HG03159 (cell line): ENCODE data around the gene LYPD6.
A peak's percentile ranks its signal among the peaks of the same experiment; 100 is the strongest.

Experiments used
- ATAC-seq: cut with Tn5 transposase; IDR thresholded peaks from one replicate; pipeline ENCODE4 v1.9.1; 2021; ENCODE audit warnings: mild to moderate bottlenecking, moderate library complexity; ENCODE audit not compliant: unreplicated experiment

LYPD6 gene

GRCh38 chr2:149446748-149447147 lies 116.4 kb downstream of the LYPD6 start:
- ATAC-seq: no peak

- no peak for ATAC-seq
These were observed 117.9 kb downstream of the LYPD6 start for GRCh38 chr2:149448315-149448714.

GRCh38 chr2:149449017-149449416 lies 118.6 kb downstream of the LYPD6 start:
- ATAC-seq: no peak

- no peak for ATAC-seq
These were observed 121.2 kb downstream of the LYPD6 start for GRCh38 chr2:149451417-149452165.

- no peak for ATAC-seq
These were observed 125.9 kb downstream of the LYPD6 start for GRCh38 chr2:149456285-149456684.

GRCh38 chr2:149458502-149458901 lies 128.1 kb downstream of the LYPD6 start:
- ATAC-seq: no peak

GRCh38 chr2:149463328-149464002 lies 133.1 kb downstream of the LYPD6 start:
- ATAC-seq: peak; percentile 90

GRCh38 chr2:149464396-149464795 lies 134.0 kb downstream of the LYPD6 start:
- no peak for ATAC-seq

- no peak for ATAC-seq
These were observed 135.5 kb downstream of the LYPD6 start for GRCh38 chr2:149465873-149466272.

- ATAC-seq: no peak
These were observed 136.2 kb downstream of the LYPD6 start for GRCh38 chr2:149466635-149467034.

GRCh38 chr2:149467436-149467835 lies 137.0 kb downstream of the LYPD6 start:
- ATAC-seq: no peak

GRCh38 chr2:149468636-149469035 lies 138.2 kb downstream of the LYPD6 start:
- ATAC-seq: no peak

GRCh38 chr2:149470046-149470445 lies 139.7 kb downstream of the LYPD6 start:
- no peak for ATAC-seq

GRCh38 chr2:149472413-149472812 lies 142.0 kb downstream of the LYPD6 start:
- ATAC-seq: no peak

- ATAC-seq: no peak
These were observed 142.7 kb downstream of the LYPD6 start for GRCh38 chr2:149473068-149473467.

- no peak for ATAC-seq
These were observed 143.1 kb downstream of the LYPD6 start for GRCh38 chr2:149473521-149473920.

- no peak for ATAC-seq
These were observed 152.7 kb downstream of the LYPD6 start for GRCh38 chr2:149483004-149483605.

GRCh38 chr2:149486664-149487063 lies 156.3 kb downstream of the LYPD6 start:
- no peak for ATAC-seq

- ATAC-seq: no peak
These were observed 156.8 kb downstream of the LYPD6 start for GRCh38 chr2:149487189-149487588.

GRCh38 chr2:149488706-149489440 lies 158.5 kb downstream of the LYPD6 start:
- ATAC-seq: no peak

- no peak for ATAC-seq
These were observed 159.1 kb downstream of the LYPD6 start for GRCh38 chr2:149489452-149489851.
